Measurements from ENCODE around the gene ETV2.
"Not testable (repeated sequence)": the region's sequence is repeated elsewhere in the genome, so short reads cannot be mapped to it uniquely, and the experiment has no call there.

Gene ETV2

GRCh38 chr19:35628565-35629331 is 12.8 kb upstream of the ETV2 start, which contains the start of gene RBM42:
RBM42 (plus strand) TSS chr19:35629036; CDS start chr19:35629154, 118 bp downstream.
- peak; percentile 96 to 98 for DNase-seq

- no peak for DNase-seq
Measured at GRCh38 chr19:35629332-35629633, 12.3 kb upstream of the ETV2 start.

GRCh38 chr19:35633727-35634440 is 7.7 kb upstream of the ETV2 start:
- DNase-seq: no peak

- DNase-seq: no peak
Measured at GRCh38 chr19:35636651-35637050, 4.9 kb upstream of the ETV2 start.

- DNase-seq: no peak
Measured at GRCh38 chr19:35637165-35637564, 4.4 kb upstream of the ETV2 start.

- DNase-seq: no peak
Measured at GRCh38 chr19:35639321-35639639, 2.3 kb upstream of the ETV2 start.

GRCh38 chr19:35639863-35640262 is 1.7 kb upstream of the ETV2 start:
- DNase-seq: no peak

- DNase-seq: no peak
Measured at GRCh38 chr19:35642312-35642711, 767 bp downstream of the ETV2 start.

- no peak for DNase-seq
Measured at GRCh38 chr19:35642798-35643254, 1.3 kb downstream of the ETV2 start.

- peak; percentile 86 to 91 for DNase-seq
Measured at GRCh38 chr19:35643255-35644205, 2.0 kb downstream of the ETV2 start.

GRCh38 chr19:35644206-35644986 is 2.9 kb downstream of the ETV2 start:
- peak; percentile 86 to 98 for DNase-seq

GRCh38 chr19:35644987-35645679 is 3.6 kb downstream of the ETV2 start:
- DNase-seq: peak; percentile 8 to 55

GRCh38 chr19:35645680-35646511 is 4.4 kb downstream of the ETV2 start:
- no peak for DNase-seq

- peak; percentile 86 to 96 for DNase-seq
Measured at GRCh38 chr19:35648017-35648961, 6.7 kb downstream of the ETV2 start, which contains the start of gene COX6B1. COX6B1 (plus strand) TSS chr19:35648323; CDS start chr19:35651244, 2,921 bp downstream.

GRCh38 chr19:35650581-35650980 is 9.0 kb downstream of the ETV2 start:
- DNase-seq: no peak

GRCh38 chr19:35654828-35655227 is 13.3 kb downstream of the ETV2 start:
- not testable (repeated sequence) for DNase-seq

GRCh38 chr19:35655600-35655999 is 14.1 kb downstream of the ETV2 start:
- no peak for DNase-seq

GRCh38 chr19:35656700-35657099 is 15.2 kb downstream of the ETV2 start:
- no peak for DNase-seq

GRCh38 chr19:35657904-35658700 is 16.6 kb downstream of the ETV2 start:
- no peak for DNase-seq

Measured in NCI-H187 (cell line).